Activated CD8-positive, alpha-beta memory T cell treated with anti-CD3 and anti-CD28 coated beads, Interleukin-2, amount 50 U/mL, for 1 hour (primary cell): ENCODE data around the gene BRIP1.
"Not testable (repeated sequence)": the region's sequence is repeated elsewhere in the genome, so short reads cannot be mapped to it uniquely, and the experiment has no call there.

Experiments used
- DNase-seq: peaks from one replicate; pipeline ENCODE4 v3.0.0-alpha.2; 2020; ENCODE audit errors: extremely low read depth

BRIP1 gene

GRCh38 chr17:61699032-61699431 is 164.3 kb downstream of the BRIP1 start:
- DNase-seq: no peak

GRCh38 chr17:61698244-61698643 is 165.1 kb downstream of the BRIP1 start:
- no peak for DNase-seq

- no peak for DNase-seq
Measured at GRCh38 chr17:61695779-61696337, 167.5 kb downstream of the BRIP1 start.

GRCh38 chr17:61694095-61694494 is 169.2 kb downstream of the BRIP1 start:
- DNase-seq: no peak

- DNase-seq: no peak
Measured at GRCh38 chr17:61689610-61690180, 173.6 kb downstream of the BRIP1 start.

GRCh38 chr17:61687769-61688168 is 175.6 kb downstream of the BRIP1 start:
- DNase-seq: no peak

GRCh38 chr17:61686113-61686512 is 177.2 kb downstream of the BRIP1 start:
- no peak for DNase-seq

- DNase-seq: no peak
Measured at GRCh38 chr17:61684818-61685217, 178.5 kb downstream of the BRIP1 start.

GRCh38 chr17:61684172-61684571 is 179.2 kb downstream of the BRIP1 start:
- no peak for DNase-seq

- DNase-seq: no peak
Measured at GRCh38 chr17:61683466-61683865, 179.9 kb downstream of the BRIP1 start.

- DNase-seq: no peak
Measured at GRCh38 chr17:61680921-61681320, 182.4 kb downstream of the BRIP1 start.

- DNase-seq: no peak
Measured at GRCh38 chr17:61678339-61678738, 185.0 kb downstream of the BRIP1 start.

- not testable (repeated sequence) for DNase-seq
Measured at GRCh38 chr17:61677150-61677811, 186.0 kb downstream of the BRIP1 start.

- DNase-seq: not testable (repeated sequence)
Measured at GRCh38 chr17:61676522-61676921, 186.8 kb downstream of the BRIP1 start.

GRCh38 chr17:61674609-61675008 is 188.7 kb downstream of the BRIP1 start:
- DNase-seq: not testable (repeated sequence)

- not testable (repeated sequence) for DNase-seq
Measured at GRCh38 chr17:61673019-61673897, 190.1 kb downstream of the BRIP1 start.

GRCh38 chr17:61672140-61672539 is 191.2 kb downstream of the BRIP1 start:
- DNase-seq: no peak

GRCh38 chr17:61670691-61671090 is 192.6 kb downstream of the BRIP1 start:
- no peak for DNase-seq

- DNase-seq: no peak
Measured at GRCh38 chr17:61669522-61669921, 193.8 kb downstream of the BRIP1 start.

- no peak for DNase-seq
Measured at GRCh38 chr17:61668486-61668885, 194.8 kb downstream of the BRIP1 start.

GRCh38 chr17:61666406-61667088 is 196.8 kb downstream of the BRIP1 start:
- not testable (repeated sequence) for DNase-seq

- no peak for DNase-seq
Measured at GRCh38 chr17:61663310-61663709, 200.0 kb downstream of the BRIP1 start.
